HG03039 (cell line): Measurements from ENCODE around the gene SPI1.

Experiments used
- ATAC-seq: cut with Tn5 transposase; IDR thresholded peaks from one replicate; pipeline ENCODE4 v1.9.1; 2021; ENCODE audit warnings: mild to moderate bottlenecking, moderate library complexity; ENCODE audit not compliant: unreplicated experiment

The SPI1 gene

DNA sequence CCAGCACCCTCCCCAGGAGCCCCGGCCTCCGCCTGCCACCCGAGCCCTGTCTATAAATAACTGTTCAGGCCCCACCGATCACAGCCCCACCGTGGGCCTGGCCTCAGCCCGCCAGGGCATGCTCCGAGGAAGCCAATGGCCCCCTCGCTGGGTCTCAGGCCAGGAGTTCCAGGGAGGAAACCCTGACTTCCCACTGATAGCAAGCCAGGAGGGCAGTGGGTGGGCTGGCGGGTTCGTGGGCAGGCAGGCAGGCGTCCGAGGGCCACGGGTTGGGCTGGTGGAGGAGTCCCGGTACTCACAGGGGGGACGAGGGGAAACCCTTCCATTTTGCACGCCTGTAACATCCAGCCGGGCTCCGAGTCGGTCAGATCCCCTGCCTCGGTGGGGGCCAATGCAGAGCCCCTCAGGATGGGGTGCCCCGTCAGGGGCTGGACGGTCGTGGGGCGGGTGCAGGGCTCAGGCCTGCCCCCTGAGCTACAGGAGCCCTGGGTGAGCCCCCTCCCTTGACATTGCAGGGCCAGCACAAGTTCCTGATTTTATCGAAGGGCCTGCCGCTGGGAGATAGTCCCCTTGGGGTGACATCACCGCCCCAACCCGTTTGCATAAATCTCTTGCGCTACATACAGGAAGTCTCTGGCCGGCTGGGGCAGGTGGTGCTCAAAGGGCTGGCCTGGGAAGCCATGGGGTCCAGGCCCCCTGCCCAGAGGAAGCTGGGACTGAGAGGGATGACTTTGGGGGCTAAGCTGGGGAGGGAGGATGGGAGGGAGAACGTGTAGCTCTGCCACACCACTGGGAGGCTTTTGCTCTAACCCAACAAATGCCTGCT is at the start of gene SPI1:
TSS of gene SPI1 (minus strand) at position 538 of the 826 bp plus-strand sequence. CDS start at position 344, 194 bp downstream.
- peak; percentile 69 for ATAC-seq

DNA sequence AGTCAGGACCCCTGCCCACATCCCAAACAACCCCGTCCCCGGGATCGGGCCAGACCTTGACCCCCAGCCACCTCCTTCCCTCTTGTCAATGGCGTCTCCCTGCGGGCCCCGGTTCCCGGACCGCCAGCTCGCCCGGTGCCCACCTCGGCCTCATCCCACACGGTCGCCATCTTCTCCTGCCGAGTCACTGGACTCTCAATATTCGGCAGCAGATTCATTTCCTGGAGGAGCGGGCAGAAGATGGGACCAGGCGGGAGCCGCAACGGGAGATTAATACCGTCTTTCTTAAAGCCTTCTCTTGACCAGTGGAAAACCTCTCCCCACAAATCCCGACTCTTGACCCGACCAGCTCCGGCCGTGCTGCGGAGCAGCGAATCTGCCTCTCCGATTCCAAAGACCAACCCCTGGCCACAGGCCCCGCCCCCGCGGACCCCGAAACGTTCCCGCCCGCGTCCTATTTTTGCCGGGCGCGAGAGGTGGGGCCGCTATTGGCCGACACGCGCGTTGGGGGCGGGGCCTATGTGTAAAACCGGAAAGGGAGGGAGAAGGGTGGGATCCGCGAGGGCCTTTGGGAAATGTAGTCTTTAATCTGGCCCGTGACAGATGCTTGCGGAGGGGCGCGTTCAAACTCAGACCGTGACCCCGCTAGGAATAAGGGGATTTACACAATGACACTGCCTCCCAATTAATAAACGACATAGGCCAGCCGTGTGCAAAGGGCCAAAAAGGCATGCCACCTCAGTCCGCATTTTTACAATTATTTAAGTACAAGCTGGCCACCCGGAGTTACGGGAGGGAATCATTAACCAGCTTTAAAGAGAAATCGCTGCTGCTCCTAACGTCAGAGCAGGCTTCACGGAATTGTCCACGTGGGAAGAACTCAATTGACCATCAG is 48.0 kb upstream of the SPI1 start, which contains the start of gene PSMC3:
TSS of gene PSMC3 (minus strand) at position 378 of the 895 bp plus-strand sequence. CDS start at position 218, 160 bp downstream.
- ATAC-seq: peak; percentile 91

GRCh38 chr11:47425611-47426010 is 47.3 kb upstream of the SPI1 start:
- no peak for ATAC-seq

GRCh38 chr11:47418454-47419259 is 40.3 kb upstream of the SPI1 start:
- no peak for ATAC-seq

- ATAC-seq: no peak
Measured at GRCh38 chr11:47417712-47418111, 39.4 kb upstream of the SPI1 start.

DNA sequence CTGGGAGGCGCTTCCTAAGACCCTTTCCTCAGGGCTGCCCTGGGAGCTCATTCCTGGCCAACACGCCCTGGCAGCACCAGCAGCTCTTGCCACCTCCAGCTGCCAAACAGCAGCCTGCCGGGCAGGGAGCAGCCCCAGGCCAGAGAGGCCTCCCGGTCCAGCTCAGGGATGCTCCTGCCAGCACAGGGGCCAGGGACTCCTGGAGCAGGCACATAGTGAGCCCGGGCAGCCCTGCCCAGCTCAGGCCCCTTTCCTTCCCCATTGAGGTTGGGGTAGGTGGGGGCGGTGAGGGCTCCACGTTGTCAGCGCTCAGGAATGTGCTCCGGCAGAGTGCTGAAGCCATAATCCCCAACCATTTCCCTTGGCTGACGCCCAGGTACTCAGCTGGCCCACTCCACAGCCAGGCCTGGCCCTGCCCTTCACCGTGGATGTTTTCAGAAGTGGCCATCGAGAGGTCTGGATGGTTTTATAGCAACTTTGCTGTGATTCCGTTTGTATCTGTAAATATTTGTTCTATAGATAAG is 37.7 kb upstream of the SPI1 start:
- ATAC-seq: no peak

DNA sequence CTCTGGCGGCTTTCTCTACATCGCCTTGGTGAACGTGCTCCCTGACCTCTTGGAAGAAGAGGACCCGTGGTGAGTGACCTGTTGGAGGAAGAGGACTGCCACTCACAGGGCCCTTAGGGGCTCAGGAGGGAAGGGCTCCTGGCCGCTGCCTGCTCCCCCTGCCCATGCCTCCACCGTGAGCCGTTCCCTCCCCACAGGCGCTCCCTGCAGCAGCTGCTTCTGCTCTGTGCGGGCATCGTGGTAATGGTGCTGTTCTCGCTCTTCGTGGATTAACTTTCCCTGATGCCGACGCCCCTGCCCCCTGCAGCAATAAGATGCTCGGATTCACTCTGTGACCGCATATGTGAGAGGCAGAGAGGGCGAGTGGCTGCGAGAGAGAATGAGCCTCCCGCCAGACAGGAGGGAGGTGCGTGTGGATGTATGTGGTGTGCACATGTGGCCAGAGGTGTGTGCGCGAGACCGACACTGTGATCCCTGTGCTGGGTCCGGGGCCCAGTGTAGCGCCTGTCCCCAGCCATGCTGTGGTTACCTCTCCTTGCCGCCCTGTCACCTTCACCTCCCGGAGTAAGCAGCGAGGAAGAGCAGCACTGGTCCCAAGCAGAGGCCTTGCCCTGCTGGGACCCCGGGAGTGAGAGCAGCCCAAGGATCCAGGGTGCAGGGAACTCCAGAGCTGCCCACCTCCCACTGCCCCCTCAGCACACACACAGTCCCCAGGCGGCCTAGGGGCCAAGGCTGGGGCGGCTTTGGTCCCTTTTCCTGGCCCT is 36.9 kb upstream of the SPI1 start:
- ATAC-seq: no peak

- no peak for ATAC-seq
Measured at GRCh38 chr11:47414685-47415070, 36.3 kb upstream of the SPI1 start.

DNA sequence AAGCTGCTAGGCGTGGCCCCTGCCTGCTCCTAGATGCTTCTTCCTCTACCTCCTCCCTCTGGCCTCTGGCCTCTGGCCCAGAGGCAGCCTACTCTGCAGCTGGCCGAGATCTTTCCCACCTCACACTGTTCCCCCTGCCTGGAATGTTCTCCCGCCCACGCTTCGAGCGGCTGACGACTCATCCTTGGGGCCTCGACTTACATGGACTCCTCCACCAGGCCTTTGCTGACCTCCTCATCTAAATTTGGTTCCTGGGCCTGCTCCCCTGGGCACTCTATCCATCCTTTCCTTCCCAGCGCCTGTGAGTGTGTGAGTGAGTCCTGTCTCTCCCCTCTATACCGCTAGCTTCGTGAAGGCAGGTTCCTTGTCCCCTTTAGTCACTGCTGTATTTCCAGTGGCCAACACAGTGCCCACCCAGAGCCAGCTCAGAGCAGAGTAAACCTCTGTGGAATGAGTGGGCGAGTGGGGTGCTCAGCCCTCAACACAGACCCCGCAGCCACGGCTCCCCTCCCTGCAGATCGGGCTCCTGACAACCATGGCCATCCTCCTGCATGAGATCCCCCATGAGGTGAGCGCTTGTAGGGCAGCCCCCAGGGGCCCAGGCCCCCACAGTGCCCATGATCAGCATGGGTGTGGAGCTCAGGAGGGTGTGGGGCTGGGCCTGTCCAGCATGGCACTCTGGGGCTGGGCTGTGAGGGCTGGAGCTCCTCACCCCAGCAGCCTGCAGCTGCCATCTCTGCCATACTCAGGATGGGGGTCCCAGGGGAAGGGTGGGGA is 35.7 kb upstream of the SPI1 start:
- ATAC-seq: no peak

- ATAC-seq: no peak
Measured at GRCh38 chr11:47413351-47413750, 35.0 kb upstream of the SPI1 start.

GRCh38 chr11:47411884-47412746 is 33.8 kb upstream of the SPI1 start:
- ATAC-seq: no peak

- no peak for ATAC-seq
Measured at GRCh38 chr11:47410370-47411264, 32.3 kb upstream of the SPI1 start.

GRCh38 chr11:47409440-47410369 is 31.4 kb upstream of the SPI1 start:
- no peak for ATAC-seq

GRCh38 chr11:47408598-47409439 is 30.5 kb upstream of the SPI1 start:
- ATAC-seq: no peak
